Lower lobe of right lung (tissue), 2 donors: ENCODE data around the gene GM2A. TPM values are rescaled to one million over a fixed set of nuclear protein-coding genes. Genes with fewer than 3 reads are reported as not detected.
A peak's percentile ranks its signal among the peaks of the same experiment; 100 is the strongest.

Experiments
- ATAC-seq, 2 donors: fragments of 200-7000 bp; cut with Tn5 transposase; one replicate each; pipeline ENCODE4 v1.9.1; 2020 to 2022; ENCODE audit warnings: mild to moderate bottlenecking in 2 of 2, moderate library complexity in 2 of 2
- DNase-seq: peaks from one replicate; pipeline ENCODE4 v3.0.0-alpha.2; 2020
- H3K27ac ChIP-seq: fragments of 200-600 bp; one replicate; pipeline ENCODE4 v1.8.0; 2022
- H3K27me3 ChIP-seq: fragments of 200-600 bp; one replicate; pipeline ENCODE4 v1.8.0; 2022; ENCODE audit warnings: low read depth
- H3K36me3 ChIP-seq: fragments of 200-600 bp; one replicate; pipeline ENCODE4 v1.8.0; 2022; ENCODE audit warnings: mild to moderate bottlenecking
- H3K4me1 ChIP-seq: fragments of 200-600 bp; one replicate; pipeline ENCODE4 v1.8.0; 2022
- H3K4me3 ChIP-seq: fragments of 200-600 bp; one replicate; pipeline ENCODE4 v1.8.0; 2022; ENCODE audit warnings: mild to moderate bottlenecking
- H3K9me3 ChIP-seq: fragments of 200-600 bp; one replicate; pipeline ENCODE4 v1.8.0; 2022
- intact Hi-C: fragments of 100-400 bp; cut with DNase I; formaldehyde crosslinking; loops from one replicate; pipeline ENCODE4 v1.11.0; 2022
- total RNA-seq: library from RNA; stranded (reverse); fragmentation: NEBNext Ultra II Directional; extraction: Animal tissue kit (Norgen Biotek cat#: 25700); gene quantifications from one replicate; pipeline ENCODE4 v1.2.1, GENCODE V29; 2021
- TF ChIP-seq, protein P1 (sequence below): fragments of 200-600 bp; IDR thresholded peaks from one replicate; pipeline ENCODE4 v1.8.0; 2022; ENCODE audit warnings: antibody characterized with exemption, mild to moderate bottlenecking
- donor health status: DM: no; HTN: yes; CAD: no; lungs with severe emphysema.

Gene GM2A
- total RNA-seq, 1 donor from 2014 or later = 129 TPM

DNA sequence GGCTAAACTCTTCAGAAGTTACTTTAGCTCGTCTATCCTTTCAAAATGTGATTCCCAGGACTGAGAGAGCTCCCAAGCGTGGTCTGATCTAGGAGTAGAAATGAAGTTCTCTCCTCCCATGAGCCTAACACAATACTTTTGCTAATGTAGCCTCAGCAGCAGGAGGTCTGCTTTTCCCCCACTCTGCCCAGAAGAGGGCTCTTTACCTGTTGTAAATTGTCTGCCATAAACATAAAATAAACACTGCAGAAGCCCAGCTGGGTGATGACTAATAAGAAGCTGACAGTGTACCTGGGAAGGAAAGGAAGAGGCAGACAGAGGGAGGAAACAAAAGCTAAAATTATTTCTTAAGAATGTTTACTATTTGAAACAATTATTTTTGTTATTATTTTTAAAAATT is 35.2 kb downstream of the GM2A start:
- Histone ChIP-seq H3K36me3 (no peaks in the 10 kb centered on the region), H3K9me3 (no peaks in the 10 kb centered on the region), H3K27me3 (no peaks in the 10 kb centered on the region), H3K4me3 (no peak overlapping the region), H3K27ac (no peak overlapping the region), H3K4me1 (no peaks in the 10 kb centered on the region)
- ATAC-seq (no peak), DNase-seq (no peak)
- TF ChIP-seq, protein P1, sequence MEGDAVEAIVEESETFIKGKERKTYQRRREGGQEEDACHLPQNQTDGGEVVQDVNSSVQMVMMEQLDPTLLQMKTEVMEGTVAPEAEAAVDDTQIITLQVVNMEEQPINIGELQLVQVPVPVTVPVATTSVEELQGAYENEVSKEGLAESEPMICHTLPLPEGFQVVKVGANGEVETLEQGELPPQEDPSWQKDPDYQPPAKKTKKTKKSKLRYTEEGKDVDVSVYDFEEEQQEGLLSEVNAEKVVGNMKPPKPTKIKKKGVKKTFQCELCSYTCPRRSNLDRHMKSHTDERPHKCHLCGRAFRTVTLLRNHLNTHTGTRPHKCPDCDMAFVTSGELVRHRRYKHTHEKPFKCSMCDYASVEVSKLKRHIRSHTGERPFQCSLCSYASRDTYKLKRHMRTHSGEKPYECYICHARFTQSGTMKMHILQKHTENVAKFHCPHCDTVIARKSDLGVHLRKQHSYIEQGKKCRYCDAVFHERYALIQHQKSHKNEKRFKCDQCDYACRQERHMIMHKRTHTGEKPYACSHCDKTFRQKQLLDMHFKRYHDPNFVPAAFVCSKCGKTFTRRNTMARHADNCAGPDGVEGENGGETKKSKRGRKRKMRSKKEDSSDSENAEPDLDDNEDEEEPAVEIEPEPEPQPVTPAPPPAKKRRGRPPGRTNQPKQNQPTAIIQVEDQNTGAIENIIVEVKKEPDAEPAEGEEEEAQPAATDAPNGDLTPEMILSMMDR = no peak
- intact Hi-C loops = no loop called here

DNA sequence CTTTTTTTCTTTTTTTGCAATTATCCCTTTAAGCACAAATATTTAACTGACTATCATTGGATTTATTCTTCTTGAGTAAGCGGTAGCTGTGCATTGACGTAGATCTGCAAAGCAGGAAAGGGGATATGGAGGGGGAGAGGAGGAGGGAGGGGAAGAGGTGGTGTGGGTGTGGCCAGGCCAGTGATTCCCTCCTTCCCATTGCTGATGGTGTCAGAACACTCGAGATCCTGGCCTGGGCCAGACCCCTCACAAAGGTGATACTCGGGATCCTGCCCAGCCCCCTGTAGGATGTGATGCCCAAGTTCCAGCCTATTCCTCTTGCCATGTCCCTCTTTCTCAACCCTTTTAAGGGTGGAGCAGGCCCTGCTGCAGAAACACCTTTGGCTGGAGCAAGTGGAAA is 40.6 kb downstream of the GM2A start:
- peaks cover 4% of the 10 kb centered on the region for H3K4me1 ChIP-seq
- H3K9me3 ChIP-seq = no peaks in the 10 kb centered on the region
- H3K27ac ChIP-seq = no peak overlapping the region
- TF ChIP-seq, protein P1 = no peak
- no peak for DNase-seq
- no peaks in the 10 kb centered on the region for H3K27me3 ChIP-seq
- H3K4me3 ChIP-seq = no peak overlapping the region
- no peak for ATAC-seq
- no peaks in the 10 kb centered on the region for H3K36me3 ChIP-seq
- intact Hi-C loops = no loop called here

DNA sequence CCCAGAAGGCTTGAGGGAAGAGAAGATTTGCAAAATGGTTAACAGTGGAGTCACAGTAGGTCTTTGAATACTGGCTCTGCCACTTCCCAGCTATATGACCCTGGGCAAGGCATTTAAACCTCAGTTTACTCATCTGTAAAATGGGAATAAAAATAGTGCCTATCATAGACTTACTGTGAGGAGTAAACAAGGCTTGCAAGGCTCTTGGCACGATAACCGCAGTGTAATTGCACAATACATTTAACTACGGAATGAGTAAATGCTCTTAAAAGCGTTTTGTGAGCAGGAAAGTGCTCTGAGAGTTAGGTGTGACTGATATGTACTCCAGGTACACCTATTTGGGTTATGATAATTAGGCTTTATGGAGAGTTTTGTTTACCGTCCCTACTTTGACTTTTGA is 42.2 kb downstream of the GM2A start:
- Histone ChIP-seq H3K27me3 (no peaks in the 10 kb centered on the region), H3K9me3 (no peaks in the 10 kb centered on the region), H3K4me3 (no peak overlapping the region), H3K4me1 (peaks cover 4% of the 10 kb centered on the region), H3K27ac (no peak overlapping the region), H3K36me3 (no peaks in the 10 kb centered on the region)
- ATAC-seq (peak; percentile 59 to 78), DNase-seq (no peak)
- TF ChIP-seq, protein P1 = no peak
- intact Hi-C loops = no loop called here

DNA sequence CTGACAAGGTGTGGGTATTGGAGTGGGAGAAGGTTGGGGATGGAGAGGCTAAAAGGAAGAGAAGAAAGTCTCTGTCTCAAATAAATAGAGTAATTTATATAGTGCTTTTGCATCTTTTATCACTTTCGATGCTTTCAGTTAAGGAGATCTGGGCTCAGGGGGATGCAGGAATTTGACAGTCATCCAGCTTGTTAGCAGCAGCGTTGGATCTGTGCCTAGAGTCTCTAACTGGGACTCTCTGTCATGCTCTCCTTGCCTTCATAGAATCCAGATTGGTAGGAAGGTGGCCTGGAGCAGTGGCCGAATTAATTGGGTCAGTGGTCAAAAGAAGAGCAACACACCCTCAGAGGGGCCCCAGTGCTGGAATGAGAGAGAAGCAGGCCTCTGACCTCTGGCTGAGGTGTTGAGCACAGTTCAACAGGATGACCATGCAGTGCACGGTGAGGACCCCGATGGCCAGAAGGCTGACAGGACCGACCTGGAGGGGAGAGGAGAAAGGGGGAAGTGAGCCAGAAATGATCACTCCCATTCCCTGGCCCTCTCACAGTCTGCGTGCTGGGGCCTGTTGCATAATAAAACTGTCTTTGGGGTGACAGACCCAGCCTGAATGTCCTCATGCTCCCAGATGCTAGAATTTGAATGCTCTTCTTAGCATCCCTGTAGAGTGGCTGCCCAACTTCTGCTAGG is 42.9 kb downstream of the GM2A start:
- TF ChIP-seq, protein P1 = no peak
- DNase-seq (no peak), ATAC-seq (no peak)
- H3K4me3 ChIP-seq = no peak overlapping the region
- H3K9me3 ChIP-seq = no peaks in the 10 kb centered on the region
- H3K4me1 ChIP-seq = peaks cover 4% of the 10 kb centered on the region
- H3K36me3 ChIP-seq = no peaks in the 10 kb centered on the region
- H3K27me3 ChIP-seq = no peaks in the 10 kb centered on the region
- no peak overlapping the region for H3K27ac ChIP-seq
- intact Hi-C loops = no loop called here

DNA sequence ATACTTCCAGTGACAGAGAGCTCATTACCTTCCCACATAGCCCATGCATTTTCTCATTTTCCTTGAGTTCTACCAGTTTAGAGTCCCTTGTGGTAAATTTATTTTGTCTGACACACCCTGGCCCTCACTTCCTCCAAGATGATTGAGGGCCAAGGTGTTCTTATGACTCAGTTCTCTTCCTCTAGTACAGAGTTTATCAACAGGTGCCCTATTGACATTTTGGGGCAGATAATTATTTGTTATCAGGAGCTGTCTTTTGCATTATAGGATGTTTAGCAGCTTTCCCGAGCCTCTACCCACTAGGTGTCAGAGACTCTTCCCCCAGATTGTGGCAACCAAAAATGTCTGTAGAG is 43.5 kb downstream of the GM2A start:
- TF ChIP-seq, protein P1 = no peak

More for the DNA sequence above, 43.5 kb downstream of the GM2A start:
- Histone ChIP-seq H3K9me3 (no peaks in the 10 kb centered on the region), H3K4me3 (no peak overlapping the region), H3K36me3 (no peaks in the 10 kb centered on the region), H3K27ac (no peak overlapping the region), H3K4me1 (peaks cover 4% of the 10 kb centered on the region), H3K27me3 (no peaks in the 10 kb centered on the region)
- intact Hi-C loops = no loop called here
- no peak for DNase-seq
- ATAC-seq = no peak
